ENCODE results near the gene CDK14.

The CDK14 gene

GRCh38 chr7:91045606-91046005 is 449.5 kb downstream of the CDK14 start:
- TF ChIP-seq ZNF274 (IDR thresholded peaks at IDR 0.05; ENCODE audit: low read depth, low read length), result no peak
- H3K4me3 ChIP-seq (ENCODE audit: low read length), result no peak overlapping the region

DNA sequence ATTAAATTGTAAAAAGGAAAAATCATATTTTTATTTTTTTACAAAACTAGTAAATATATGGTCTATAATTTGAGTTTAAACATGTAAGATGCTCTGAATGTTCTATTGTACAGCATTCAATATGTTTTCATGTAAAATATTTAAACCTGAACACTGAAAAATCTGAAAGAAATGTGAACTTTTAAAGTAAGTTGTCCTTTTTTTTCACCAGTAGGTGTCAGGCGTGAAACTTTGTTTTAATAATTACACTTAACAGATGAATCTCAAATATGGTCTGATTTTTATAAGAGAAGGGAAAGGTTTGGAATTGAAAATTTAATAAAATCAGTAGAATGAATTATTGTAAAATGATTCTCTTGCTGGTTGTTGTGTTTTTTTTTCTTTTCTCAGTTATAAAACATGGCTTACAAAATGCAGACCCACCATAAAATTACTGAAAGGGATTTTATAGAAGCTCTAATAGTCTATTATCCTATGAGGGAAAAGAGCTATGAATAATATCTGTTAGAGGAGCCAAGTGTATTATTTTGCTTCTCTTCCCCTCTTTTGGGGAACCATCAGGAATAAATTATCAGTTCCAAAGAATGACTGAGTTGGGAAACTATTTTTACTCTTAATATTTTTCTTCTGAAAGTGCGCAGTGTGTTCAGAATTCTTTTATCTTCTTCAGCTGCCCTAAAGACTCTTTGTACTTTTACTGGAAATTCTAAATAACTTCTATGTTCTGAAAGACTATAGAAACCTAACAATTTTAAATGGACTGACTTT is 450.4 kb downstream of the CDK14 start:
- H3K4me3 ChIP-seq (ENCODE audit: low read length), result no peak overlapping the region
- TF ChIP-seq ZNF274 (IDR thresholded peaks at IDR 0.05; ENCODE audit: low read depth, low read length), result no peak

DNA sequence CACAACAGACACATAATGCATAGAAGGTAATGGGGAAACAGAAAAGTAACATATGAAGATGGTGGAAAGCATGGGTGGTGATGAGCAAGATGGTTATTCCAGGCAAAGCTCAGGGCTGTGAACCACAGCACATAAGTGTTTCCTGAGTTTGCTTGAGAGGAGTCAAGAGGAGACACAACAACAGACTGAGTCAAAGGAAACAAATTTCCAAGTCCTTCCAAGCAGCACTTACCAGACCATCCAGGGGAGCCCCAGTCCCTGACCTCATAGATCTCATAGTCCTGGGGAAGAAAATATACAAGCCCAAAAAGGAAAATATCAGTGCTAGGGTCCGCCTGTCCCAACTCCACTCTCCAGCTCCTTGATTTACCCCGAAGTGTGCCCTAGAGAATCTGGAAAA is 451.5 kb downstream of the CDK14 start:
- no peak for TF ChIP-seq ZNF274 (IDR thresholded peaks at IDR 0.05; ENCODE audit: low read depth, low read length)

DNA sequence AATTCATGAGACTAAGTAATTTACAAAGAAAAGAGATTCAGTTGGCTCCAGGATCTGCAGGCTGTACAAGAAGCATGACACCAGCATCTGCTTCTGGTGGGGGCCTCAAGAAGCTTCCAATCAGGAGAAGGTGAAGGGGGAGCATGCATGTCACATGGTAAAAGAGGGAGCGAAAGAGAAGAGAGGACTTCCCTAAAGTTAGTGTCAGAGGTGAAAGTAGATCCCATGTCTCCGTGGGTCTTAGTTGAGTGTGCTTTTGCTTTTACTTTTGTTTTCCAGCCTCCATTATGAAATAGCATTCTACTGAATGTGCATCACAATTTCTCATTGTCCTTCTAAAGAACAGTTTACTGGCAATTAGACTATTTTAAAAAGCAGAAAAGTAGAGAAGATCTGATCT is 454.6 kb downstream of the CDK14 start:
- H3K4me3 ChIP-seq (ENCODE audit: low read length), result no peak overlapping the region
- TF ChIP-seq ZNF274 (IDR thresholded peaks at IDR 0.05; ENCODE audit: low read depth, low read length), result no peak

More for the DNA sequence above, 451.5 kb downstream of the CDK14 start:
- no peak overlapping the region for H3K4me3 ChIP-seq (ENCODE audit: low read length)

GRCh38 chr7:91051966-91052365 is 455.8 kb downstream of the CDK14 start:
- TF ChIP-seq ZNF274 (IDR thresholded peaks at IDR 0.05; ENCODE audit: low read depth, low read length), result no peak
- no peak overlapping the region for H3K4me3 ChIP-seq (ENCODE audit: low read length)

DNA sequence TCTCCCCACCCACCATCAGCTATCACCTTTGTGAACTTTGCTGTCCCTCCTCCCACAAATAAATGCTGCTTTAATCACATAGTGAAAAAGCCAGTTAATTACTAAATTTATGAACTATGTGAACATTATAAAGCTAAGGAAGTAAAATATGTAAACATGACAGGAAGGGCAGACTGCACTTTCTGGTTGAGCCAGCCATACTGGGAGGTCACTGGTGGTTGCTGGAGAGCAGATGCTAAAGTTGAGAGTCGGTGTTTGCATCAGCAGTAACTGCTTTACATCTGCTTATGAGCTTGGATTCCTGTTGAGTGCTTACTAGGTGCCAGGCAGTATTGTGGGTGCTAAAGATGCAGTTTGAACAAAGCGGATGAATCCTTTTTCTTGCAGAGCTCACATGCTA is 458.3 kb downstream of the CDK14 start:
- no peak for TF ChIP-seq ZNF274 (IDR thresholded peaks at IDR 0.05; ENCODE audit: low read depth, low read length)
- no peak overlapping the region for H3K4me3 ChIP-seq (ENCODE audit: low read length)

DNA sequence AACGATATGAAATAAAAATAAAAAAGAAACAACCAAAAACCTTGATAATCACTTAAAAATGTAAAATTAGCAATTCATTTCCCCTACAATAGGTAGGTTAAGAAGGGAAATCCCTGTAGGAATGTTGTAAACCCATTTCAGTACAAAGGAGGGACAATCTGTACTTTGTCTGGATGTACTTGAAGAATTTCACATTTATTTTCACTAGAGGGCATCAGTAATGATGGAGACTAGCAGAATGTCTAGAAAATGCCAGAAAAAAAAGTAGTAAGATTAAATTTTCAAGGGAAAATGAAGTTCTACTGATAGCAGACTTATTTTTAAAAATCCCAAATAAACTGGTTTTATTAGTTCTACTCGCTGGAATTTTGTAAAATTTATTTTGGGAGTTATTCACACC is 459.1 kb downstream of the CDK14 start:
- H3K4me3 ChIP-seq (ENCODE audit: low read length), result no peak overlapping the region
- no peak for TF ChIP-seq ZNF274 (IDR thresholded peaks at IDR 0.05; ENCODE audit: low read depth, low read length)

- no peak for TF ChIP-seq ZNF274 (IDR thresholded peaks at IDR 0.05; ENCODE audit: low read depth, low read length)
Observed at GRCh38 chr7:91062713-91063112, 466.6 kb downstream of the CDK14 start.

GRCh38 chr7:91064052-91064451 is 467.9 kb downstream of the CDK14 start:
- TF ChIP-seq ZNF274 (IDR thresholded peaks at IDR 0.05; ENCODE audit: low read depth, low read length), result no peak
- no peak overlapping the region for H3K4me3 ChIP-seq (ENCODE audit: low read length)

More at GRCh38 chr7:91062713-91063112, 466.6 kb downstream of the CDK14 start:
- H3K4me3 ChIP-seq (ENCODE audit: low read length), result no peak overlapping the region

- TF ChIP-seq ZNF274 (IDR thresholded peaks at IDR 0.05; ENCODE audit: low read depth, low read length), result no peak
- no peak overlapping the region for H3K4me3 ChIP-seq (ENCODE audit: low read length)
Observed at GRCh38 chr7:91064938-91065337, 468.8 kb downstream of the CDK14 start.

DNA sequence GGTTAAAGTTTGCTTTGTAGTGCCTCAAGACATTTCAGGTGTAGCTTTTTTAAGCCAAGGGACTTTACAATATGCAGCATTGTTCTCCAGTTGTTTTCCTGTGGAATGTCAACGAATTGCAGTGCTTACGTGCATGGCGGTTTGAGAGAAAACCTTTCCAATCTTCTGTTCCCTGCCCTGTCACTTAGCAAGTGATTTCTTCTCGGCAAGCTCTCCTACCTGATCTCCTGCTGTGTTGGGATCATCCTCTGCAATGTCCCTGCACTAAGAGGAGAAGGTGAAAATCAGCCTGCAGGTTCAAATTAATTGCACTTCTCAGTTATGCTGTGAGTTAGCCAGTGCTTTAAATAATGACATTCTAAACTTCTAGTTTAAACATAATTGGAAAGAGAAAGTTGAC is 470.5 kb downstream of the CDK14 start:
- no peak for TF ChIP-seq ZNF274 (IDR thresholded peaks at IDR 0.05; ENCODE audit: low read depth, low read length)
- no peak overlapping the region for H3K4me3 ChIP-seq (ENCODE audit: low read length)

GRCh38 chr7:91067242-91067641 is 471.1 kb downstream of the CDK14 start:
- no peak for TF ChIP-seq ZNF274 (IDR thresholded peaks at IDR 0.05; ENCODE audit: low read depth, low read length)
- no peak overlapping the region for H3K4me3 ChIP-seq (ENCODE audit: low read length)

DNA sequence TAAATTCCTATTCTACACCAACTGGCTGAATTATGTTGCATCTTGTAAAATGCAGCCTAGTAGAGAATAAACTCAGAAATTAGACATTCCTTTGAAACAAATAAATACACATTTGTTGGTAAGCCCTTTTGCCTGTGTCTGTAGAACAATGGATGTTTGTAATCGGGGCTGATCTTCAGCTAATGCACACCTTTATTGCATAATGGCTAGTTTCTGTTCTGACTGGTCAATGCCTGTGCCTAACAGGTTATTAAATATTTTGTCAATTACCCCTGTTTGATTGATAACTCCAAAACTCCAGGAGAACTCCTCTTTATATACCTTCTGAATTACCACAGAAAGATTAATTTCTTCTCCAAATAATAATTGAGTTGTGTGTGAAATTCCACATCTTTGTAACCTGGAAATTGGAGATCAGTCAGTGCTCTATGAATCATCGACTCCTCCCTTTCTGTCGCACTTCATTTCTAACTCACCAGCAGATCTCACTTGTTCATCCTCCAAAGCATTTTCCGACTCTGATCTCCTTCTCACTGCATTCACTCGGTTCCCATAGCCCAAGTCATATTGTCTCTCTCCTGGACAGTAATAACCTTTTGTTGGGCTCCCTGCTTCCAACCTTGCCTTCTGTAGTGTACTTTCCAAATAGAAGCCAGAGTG is 472.1 kb downstream of the CDK14 start:
- TF ChIP-seq ZNF274 (IDR thresholded peaks at IDR 0.05; ENCODE audit: low read depth, low read length), result no peak
- H3K4me3 ChIP-seq (ENCODE audit: low read length), result no peak overlapping the region

DNA sequence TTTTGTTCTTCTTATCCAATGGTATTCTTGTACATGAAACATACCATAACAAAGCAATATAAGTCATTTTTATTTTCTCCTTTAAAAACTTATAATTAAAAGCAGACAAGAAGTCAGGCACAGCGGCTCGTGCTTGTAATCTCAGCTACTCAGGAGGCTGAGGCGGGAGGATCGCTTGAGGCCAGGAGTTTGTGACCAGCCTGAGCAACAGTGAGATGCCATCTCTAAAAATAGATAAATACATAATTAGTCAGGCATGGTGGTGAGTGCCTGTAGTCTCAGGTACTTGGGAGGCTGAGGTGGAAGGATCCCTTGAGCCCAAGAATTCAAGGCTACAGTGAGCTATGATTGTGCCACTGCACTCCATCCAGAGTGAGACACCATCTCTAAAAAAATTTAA is 473.0 kb downstream of the CDK14 start:
- H3K4me3 ChIP-seq (ENCODE audit: low read length), result no peak overlapping the region
- TF ChIP-seq ZNF274 (IDR thresholded peaks at IDR 0.05; ENCODE audit: low read depth, low read length), result no peak

DNA sequence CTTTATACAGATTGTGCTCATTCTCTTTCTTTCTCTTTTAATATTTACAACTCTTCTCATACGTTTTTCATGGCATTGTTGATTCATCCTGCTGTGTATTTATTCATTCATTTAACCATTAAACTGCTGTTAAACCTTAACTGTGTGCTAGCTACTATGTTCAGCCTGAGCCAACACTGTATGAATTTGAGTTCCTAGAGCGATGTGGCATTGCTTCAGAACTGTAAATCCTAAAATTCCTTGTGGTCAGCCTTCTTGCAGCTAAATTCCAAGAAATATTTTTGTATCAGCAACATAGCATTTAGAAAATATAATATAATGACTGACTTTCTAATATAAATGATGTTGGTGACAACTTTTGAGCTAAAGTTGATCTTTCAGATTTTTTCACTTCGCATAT is 483.4 kb downstream of the CDK14 start:
- no peak for TF ChIP-seq ZNF274 (IDR thresholded peaks at IDR 0.05; ENCODE audit: low read depth, low read length)
- H3K4me3 ChIP-seq (ENCODE audit: low read length), result no peak overlapping the region
